ENCODE results near the gene C1orf21.

The C1orf21 gene

DNA sequence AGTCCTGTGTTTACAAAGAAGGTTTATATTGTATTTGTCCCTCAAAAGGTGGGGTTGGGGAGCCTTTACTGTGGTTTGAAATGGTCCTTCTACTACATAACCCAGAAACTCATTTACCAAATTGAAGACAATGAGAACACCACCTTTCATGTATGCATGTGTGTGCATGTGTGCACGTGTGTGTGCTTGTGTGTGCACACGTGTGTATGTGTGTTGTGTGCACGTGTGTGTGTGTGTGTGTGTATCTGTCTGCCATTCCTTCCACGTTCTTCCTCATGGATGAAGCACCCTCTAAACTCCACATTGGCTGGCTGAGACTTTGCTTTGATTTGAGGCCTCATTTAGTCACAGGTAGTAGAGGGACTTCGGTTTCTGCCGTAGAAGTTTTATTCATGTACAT lies 229.7 kb downstream of the C1orf21 start:
- Histone ChIP-seq H3K9ac (ENCODE audit: low read depth, low read length) (no peak overlapping the region), H3K36me3 (ENCODE audit: insufficient read depth, low read depth, low read length) (peaks cover under 1% of the 10 kb centered on the region; the same call in 1 of the 2 replicates), H3K27me3 (ENCODE audit: insufficient read depth, low read length) (no peaks in the 10 kb centered on the region), H3K27ac (ENCODE audit: low read length) (no peak overlapping the region), H3K4me1 (ENCODE audit: insufficient read depth, low read length) (no peaks in the 10 kb centered on the region), H3K4me3 (ENCODE audit: low read length) (no peak overlapping the region), H3K9me3 (ENCODE audit: insufficient read depth, low read depth, low read length) (no peaks in the 10 kb centered on the region)

DNA sequence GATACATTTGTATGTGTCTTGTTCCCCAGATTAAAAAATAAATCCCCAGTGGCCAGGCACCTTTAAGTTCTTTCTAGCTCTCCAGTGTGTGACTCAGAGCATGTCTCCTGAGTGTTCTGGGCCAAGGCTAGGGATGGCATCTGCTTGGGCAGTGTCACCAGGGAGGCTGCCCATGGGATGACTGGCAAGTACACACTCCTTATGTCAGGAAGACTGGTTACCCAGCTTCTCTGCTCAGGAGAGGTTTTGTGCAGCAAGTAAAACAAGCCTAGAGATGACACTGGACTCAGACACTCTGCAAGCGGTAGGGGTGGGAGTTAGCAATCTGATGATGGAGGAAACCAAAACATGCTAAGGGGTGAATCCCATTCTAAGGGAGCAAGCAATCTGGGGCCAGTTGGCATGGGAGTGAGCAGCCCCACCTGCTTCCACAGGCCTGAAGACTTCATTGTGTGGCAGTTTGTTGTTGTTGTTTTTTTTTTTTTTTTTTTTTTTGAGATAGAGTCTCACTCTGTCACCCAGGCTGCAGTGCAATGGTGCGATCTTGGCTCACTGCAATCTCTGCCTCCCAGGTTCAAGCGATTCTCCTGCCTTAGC lies 230.7 kb downstream of the C1orf21 start:
- no peak overlapping the region for H3K9ac ChIP-seq (ENCODE audit: low read depth, low read length)
- H3K9me3 ChIP-seq (ENCODE audit: insufficient read depth, low read depth, low read length) = no peaks in the 10 kb centered on the region
- peaks cover 5% of the 10 kb centered on the region; the same call in 1 of the 2 replicates for H3K36me3 ChIP-seq (ENCODE audit: insufficient read depth, low read depth, low read length)
- H3K4me3 ChIP-seq (ENCODE audit: low read length) = no peak overlapping the region
- no peak overlapping the region for H3K27ac ChIP-seq (ENCODE audit: low read length)
- H3K4me1 ChIP-seq (ENCODE audit: insufficient read depth, low read length) = no peaks in the 10 kb centered on the region
- H3K27me3 ChIP-seq (ENCODE audit: insufficient read depth, low read length) = no peaks in the 10 kb centered on the region

DNA sequence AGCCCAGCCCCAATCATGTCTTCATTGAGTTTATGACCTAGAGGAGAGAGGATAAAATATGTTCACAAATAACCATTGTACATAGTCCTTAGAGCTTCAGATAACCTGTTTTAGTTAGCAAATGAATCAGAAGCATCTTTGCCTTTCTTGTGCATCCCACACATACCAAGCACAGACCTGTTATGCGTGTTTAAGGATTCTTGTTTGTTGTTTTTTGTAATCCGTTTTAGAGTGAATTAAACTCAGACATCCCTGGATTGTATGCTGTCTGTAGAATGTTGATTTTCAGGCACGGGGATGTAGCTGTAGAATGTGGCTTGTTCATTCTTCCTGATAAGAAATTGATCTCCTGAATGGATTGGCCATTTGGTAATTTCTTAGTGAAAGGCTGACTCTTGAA lies 232.0 kb downstream of the C1orf21 start:
- H3K36me3 ChIP-seq (ENCODE audit: insufficient read depth, low read depth, low read length) = peaks cover 5% of the 10 kb centered on the region; the same call in 1 of the 2 replicates
- no peaks in the 10 kb centered on the region for H3K4me1 ChIP-seq (ENCODE audit: insufficient read depth, low read length)
- no peak overlapping the region for H3K4me3 ChIP-seq (ENCODE audit: low read length)
- H3K27me3 ChIP-seq (ENCODE audit: insufficient read depth, low read length) = no peaks in the 10 kb centered on the region
- no peak overlapping the region for H3K27ac ChIP-seq (ENCODE audit: low read length)
- no peak overlapping the region for H3K9ac ChIP-seq (ENCODE audit: low read depth, low read length)
- no peaks in the 10 kb centered on the region for H3K9me3 ChIP-seq (ENCODE audit: insufficient read depth, low read depth, low read length)

DNA sequence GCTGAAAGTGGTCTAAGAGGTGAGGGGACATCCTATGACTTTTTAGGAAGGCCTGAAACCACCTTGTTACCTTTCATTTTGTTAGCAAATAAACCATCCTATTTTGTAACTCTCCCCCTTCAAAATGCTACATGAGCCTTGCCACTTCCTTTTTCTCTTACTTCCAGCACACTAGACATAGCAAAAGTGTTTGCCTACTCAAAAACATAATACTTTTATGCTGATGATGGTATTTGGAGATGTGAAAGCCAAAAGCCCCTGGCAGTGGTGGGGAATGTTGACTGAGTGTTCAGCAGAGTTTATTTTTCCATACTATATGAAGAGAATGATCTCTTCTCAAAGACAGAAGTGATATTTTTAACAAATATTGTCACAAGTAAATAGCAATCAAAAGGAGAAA lies 233.6 kb downstream of the C1orf21 start:
- Histone ChIP-seq H3K4me1 (ENCODE audit: insufficient read depth, low read length) (no peaks in the 10 kb centered on the region; the same call in 1 of the 2 replicates), H3K9ac (ENCODE audit: low read depth, low read length) (no peak overlapping the region), H3K9me3 (ENCODE audit: insufficient read depth, low read depth, low read length) (no peaks in the 10 kb centered on the region), H3K27me3 (ENCODE audit: insufficient read depth, low read length) (no peaks in the 10 kb centered on the region), H3K27ac (ENCODE audit: low read length) (no peak overlapping the region), H3K4me3 (ENCODE audit: low read length) (no peak overlapping the region), H3K36me3 (ENCODE audit: insufficient read depth, low read depth, low read length) (peaks cover 5% of the 10 kb centered on the region; the same call in 1 of the 2 replicates)

DNA sequence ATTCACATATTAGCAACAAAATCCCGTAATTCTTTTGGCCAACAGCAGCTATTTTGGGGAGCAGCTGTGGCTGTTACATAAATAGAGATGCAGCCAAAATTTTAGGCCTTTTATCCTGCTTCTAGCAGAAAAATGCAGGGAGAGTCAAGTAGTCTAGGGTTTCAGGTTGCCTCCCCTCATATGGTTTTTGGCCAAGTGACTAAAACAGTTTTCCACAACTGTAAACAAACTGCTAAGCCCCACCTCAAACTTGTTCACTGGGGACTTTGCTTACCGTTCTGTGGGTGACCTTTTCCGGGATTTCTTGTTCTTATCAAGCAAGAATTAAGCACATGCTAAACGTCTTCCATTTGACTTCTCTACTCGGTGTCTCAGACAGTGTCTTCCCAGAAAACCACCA lies 234.4 kb downstream of the C1orf21 start:
- no peak overlapping the region for H3K9ac ChIP-seq (ENCODE audit: low read depth, low read length)

DNA sequence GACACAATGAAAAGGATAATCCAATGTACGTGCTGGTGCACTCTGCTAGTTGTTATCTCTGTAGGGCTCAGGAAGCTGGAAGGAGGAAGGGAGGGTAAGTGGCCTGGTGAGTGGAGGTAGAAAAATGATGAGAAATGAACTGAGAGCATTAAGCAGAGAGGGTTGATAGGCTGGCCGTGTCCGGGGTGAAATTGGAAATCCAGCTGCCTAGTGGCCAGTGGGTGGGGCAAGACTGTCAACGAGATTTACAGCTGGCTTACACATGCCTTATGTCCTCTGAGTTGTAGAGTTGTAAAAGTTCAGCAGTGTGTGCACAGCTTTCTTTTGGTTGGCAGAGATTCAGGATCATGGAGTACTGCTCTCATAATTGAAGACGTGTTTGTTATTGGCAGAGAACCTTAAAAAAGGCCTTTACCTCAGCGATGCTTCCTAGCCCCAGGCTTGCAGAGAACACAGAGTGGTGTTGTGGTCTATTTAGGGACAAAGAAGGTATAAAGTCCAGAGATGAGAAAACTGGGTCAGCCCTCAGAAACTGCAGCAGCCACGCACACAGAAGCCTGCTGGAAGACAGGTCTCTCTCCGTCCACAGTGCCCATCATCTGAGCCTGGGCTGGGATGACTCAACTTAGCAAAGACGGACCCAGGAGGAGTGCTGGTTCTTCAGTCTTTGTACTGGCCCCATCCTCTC lies 235.5 kb downstream of the C1orf21 start:
- H3K9me3 ChIP-seq (ENCODE audit: insufficient read depth, low read depth, low read length) = no peaks in the 10 kb centered on the region
- H3K9ac ChIP-seq (ENCODE audit: low read depth, low read length) = no peak overlapping the region
- no peaks in the 10 kb centered on the region; the same call in 1 of the 2 replicates for H3K4me1 ChIP-seq (ENCODE audit: insufficient read depth, low read length)
- no peak overlapping the region for H3K4me3 ChIP-seq (ENCODE audit: low read length)
- peaks cover 5% of the 10 kb centered on the region; the same call in 1 of the 2 replicates for H3K36me3 ChIP-seq (ENCODE audit: insufficient read depth, low read depth, low read length)
- no peak overlapping the region for H3K27ac ChIP-seq (ENCODE audit: low read length)
- H3K27me3 ChIP-seq (ENCODE audit: insufficient read depth, low read length) = no peaks in the 10 kb centered on the region

More for the DNA sequence above, 234.4 kb downstream of the C1orf21 start:
- H3K27me3 ChIP-seq (ENCODE audit: insufficient read depth, low read length) = no peaks in the 10 kb centered on the region
- H3K9me3 ChIP-seq (ENCODE audit: insufficient read depth, low read depth, low read length) = no peaks in the 10 kb centered on the region
- H3K36me3 ChIP-seq (ENCODE audit: insufficient read depth, low read depth, low read length) = peaks cover 5% of the 10 kb centered on the region; the same call in 1 of the 2 replicates
- no peak overlapping the region for H3K27ac ChIP-seq (ENCODE audit: low read length)
- no peak overlapping the region for H3K4me3 ChIP-seq (ENCODE audit: low read length)
- no peaks in the 10 kb centered on the region; the same call in 1 of the 2 replicates for H3K4me1 ChIP-seq (ENCODE audit: insufficient read depth, low read length)

DNA sequence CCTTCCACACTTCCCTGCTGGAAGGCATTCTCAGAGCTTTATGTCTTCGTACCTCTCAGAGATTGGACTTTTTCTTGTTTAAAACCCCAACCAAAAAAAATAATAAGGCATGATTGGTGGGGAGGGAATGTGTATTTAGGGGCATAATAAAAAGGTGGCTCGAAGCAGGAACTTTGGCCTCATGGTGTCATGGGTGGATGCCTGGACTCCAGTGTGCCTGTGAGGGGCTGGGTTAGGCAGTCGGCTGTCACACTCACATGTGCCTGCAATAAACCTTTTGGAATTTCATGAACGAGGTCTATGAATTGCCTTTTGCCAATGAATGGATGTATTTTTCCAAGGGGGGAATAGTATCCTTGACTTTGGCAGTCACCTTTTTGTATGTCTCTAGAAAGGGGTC lies 236.6 kb downstream of the C1orf21 start:
- Histone ChIP-seq H3K9me3 (ENCODE audit: insufficient read depth, low read depth, low read length) (no peaks in the 10 kb centered on the region), H3K36me3 (ENCODE audit: insufficient read depth, low read depth, low read length) (peaks cover 5% of the 10 kb centered on the region; the same call in 1 of the 2 replicates), H3K27me3 (ENCODE audit: insufficient read depth, low read length) (no peaks in the 10 kb centered on the region), H3K27ac (ENCODE audit: low read length) (no peak overlapping the region), H3K4me1 (ENCODE audit: insufficient read depth, low read length) (no peaks in the 10 kb centered on the region; the same call in 1 of the 2 replicates), H3K9ac (ENCODE audit: low read depth, low read length) (no peak overlapping the region), H3K4me3 (ENCODE audit: low read length) (no peak overlapping the region)

- Histone ChIP-seq H3K9ac (ENCODE audit: low read depth, low read length) (no peak overlapping the region), H3K4me1 (ENCODE audit: insufficient read depth, low read length) (no peaks in the 10 kb centered on the region; the same call in 1 of the 2 replicates), H3K27me3 (ENCODE audit: insufficient read depth, low read length) (no peaks in the 10 kb centered on the region), H3K9me3 (ENCODE audit: insufficient read depth, low read depth, low read length) (no peaks in the 10 kb centered on the region), H3K27ac (ENCODE audit: low read length) (no peak overlapping the region), H3K4me3 (ENCODE audit: low read length) (no peak overlapping the region), H3K36me3 (ENCODE audit: insufficient read depth, low read depth, low read length) (peaks cover 5% of the 10 kb centered on the region; the same call in 1 of the 2 replicates)
Observed at GRCh38 chr1:184624051-184624450, 237.2 kb downstream of the C1orf21 start.

DNA sequence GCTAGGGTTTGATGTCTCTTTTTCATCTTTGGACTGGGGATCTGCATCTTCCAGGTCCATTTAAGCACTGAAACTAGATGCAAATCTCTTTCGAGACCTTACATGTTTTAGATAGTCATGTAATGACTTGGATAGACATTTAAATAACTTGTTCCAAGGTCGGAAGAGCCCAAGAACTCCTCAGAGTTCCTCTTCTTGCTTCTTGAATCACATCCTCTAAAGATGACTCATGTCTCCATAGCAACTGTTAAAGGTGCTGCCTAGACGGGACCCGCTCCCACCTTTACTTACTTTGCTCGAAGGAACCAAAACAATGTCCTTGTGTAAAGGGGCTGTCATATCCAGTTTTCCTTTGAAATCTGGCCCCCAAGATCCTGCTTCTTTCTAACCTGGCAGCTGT lies 237.8 kb downstream of the C1orf21 start:
- no peaks in the 10 kb centered on the region; the same call in 1 of the 2 replicates for H3K4me1 ChIP-seq (ENCODE audit: insufficient read depth, low read length)
- no peaks in the 10 kb centered on the region for H3K27me3 ChIP-seq (ENCODE audit: insufficient read depth, low read length)
- no peak overlapping the region for H3K27ac ChIP-seq (ENCODE audit: low read length)
- H3K4me3 ChIP-seq (ENCODE audit: low read length) = no peak overlapping the region
- H3K9me3 ChIP-seq (ENCODE audit: insufficient read depth, low read depth, low read length) = no peaks in the 10 kb centered on the region
- H3K9ac ChIP-seq (ENCODE audit: low read depth, low read length) = no peak overlapping the region
- peaks cover 5% of the 10 kb centered on the region; the same call in 1 of the 2 replicates for H3K36me3 ChIP-seq (ENCODE audit: insufficient read depth, low read depth, low read length)

- no peak overlapping the region for H3K4me3 ChIP-seq (ENCODE audit: low read length)
- H3K9ac ChIP-seq (ENCODE audit: low read depth, low read length) = no peak overlapping the region
- H3K27me3 ChIP-seq (ENCODE audit: insufficient read depth, low read length) = no peaks in the 10 kb centered on the region
- H3K4me1 ChIP-seq (ENCODE audit: insufficient read depth, low read length) = no peaks in the 10 kb centered on the region; the same call in 1 of the 2 replicates
- H3K36me3 ChIP-seq (ENCODE audit: insufficient read depth, low read depth, low read length) = peaks cover 5% of the 10 kb centered on the region; the same call in 1 of the 2 replicates
- no peaks in the 10 kb centered on the region for H3K9me3 ChIP-seq (ENCODE audit: insufficient read depth, low read depth, low read length)
- no peak overlapping the region for H3K27ac ChIP-seq (ENCODE audit: low read length)
Observed at GRCh38 chr1:184625271-184625670, 238.4 kb downstream of the C1orf21 start.

GRCh38 chr1:184626076-184627006 lies 239.5 kb downstream of the C1orf21 start:
- no peak overlapping the region for H3K4me3 ChIP-seq (ENCODE audit: low read length)
- H3K4me1 ChIP-seq (ENCODE audit: insufficient read depth, low read length) = no peaks in the 10 kb centered on the region; the same call in 1 of the 2 replicates
- H3K27ac ChIP-seq (ENCODE audit: low read length) = no peak overlapping the region
- H3K9ac ChIP-seq (ENCODE audit: low read depth, low read length) = no peak overlapping the region
- no peaks in the 10 kb centered on the region for H3K27me3 ChIP-seq (ENCODE audit: insufficient read depth, low read length)
- peaks cover 5% of the 10 kb centered on the region; the same call in 1 of the 2 replicates for H3K36me3 ChIP-seq (ENCODE audit: insufficient read depth, low read depth, low read length)
- no peaks in the 10 kb centered on the region for H3K9me3 ChIP-seq (ENCODE audit: insufficient read depth, low read depth, low read length)

All from iPS-20b (cell line).